Gastroesophageal sphincter (tissue), 3 donors: ENCODE results near the gene PDLIM7.

ENCODE experiments used
- CTCF ChIP-seq, 4 experiments: fragments of 200-600 bp in 2 of 4; fragments of 450-650 bp in 2 of 4; sonication (generic) in 1 of 4; IDR thresholded peaks; one replicate each; pipeline ENCODE4 v1.5.1; 2017 to 2019; ENCODE audit warnings: antibody characterized with exemption in 4 of 4, mild to moderate bottlenecking in 2 of 4, moderate library complexity in 2 of 4
- POLR2A ChIP-seq, 2 donors: fragments of 450-650 bp; IDR thresholded peaks; one replicate each; pipeline ENCODE4 v1.6.1; 2017; ENCODE audit warnings: antibody characterized with exemption in 2 of 2, mild to moderate bottlenecking in 2 of 2, moderate library complexity in 1 of 2

- TF ChIP-seq POLR2A (IDR thresholded peaks at IDR 0.05) (no peak), CTCF (IDR thresholded peaks at IDR 0.05) (no peak)
Measured at GRCh38 chr5:177526791-177527190, 29.4 kb upstream of the PDLIM7 start.
